SIG-M5 treated with dmso at 0.1 percent for 504 hours (cell line): ENCODE measurements around the gene CCT5.
A peak's percentile ranks its signal among the peaks of the same experiment; 100 is the strongest.
"Not testable (repeated sequence)": the region's sequence is repeated elsewhere in the genome, so short reads cannot be mapped to it uniquely, and the experiment has no call there.

Experiments
- DNase-seq: peaks from one replicate; lab custom pipeline; 2025; ENCODE audit not compliant: unreplicated experiment; lab: John Stamatoyannopoulos, UW

The CCT5 gene

GRCh38 chr5:10297646-10298204 lies 47.6 kb downstream of the CCT5 start:
- DNase-seq: no peak

GRCh38 chr5:10300246-10300645 lies 50.2 kb downstream of the CCT5 start:
- DNase-seq: no peak

- DNase-seq: no peak
Observed at GRCh38 chr5:10301266-10301665, 51.2 kb downstream of the CCT5 start.

- DNase-seq: peak; percentile 15
Observed at GRCh38 chr5:10301842-10302610, 51.9 kb downstream of the CCT5 start.

- no peak for DNase-seq
Observed at GRCh38 chr5:10303201-10303600, 53.1 kb downstream of the CCT5 start.

GRCh38 chr5:10303699-10304170 lies 53.7 kb downstream of the CCT5 start:
- no peak for DNase-seq

- no peak for DNase-seq
Observed at GRCh38 chr5:10304932-10305331, 54.9 kb downstream of the CCT5 start.

- DNase-seq: no peak
Observed at GRCh38 chr5:10306114-10306513, 56.0 kb downstream of the CCT5 start.

- no peak for DNase-seq
Observed at GRCh38 chr5:10306806-10307205, 56.7 kb downstream of the CCT5 start.

GRCh38 chr5:10307206-10308148 lies 57.4 kb downstream of the CCT5 start, which contains the start of gene CMBL:
Gene CMBL (minus strand): TSS chr5:10307902. CDS start chr5:10290762, 17,140 bp downstream.
- DNase-seq: no peak

- DNase-seq: no peak
Observed at GRCh38 chr5:10308844-10309243, 58.8 kb downstream of the CCT5 start.

- DNase-seq: peak; percentile 14
Observed at GRCh38 chr5:10310066-10310779, 60.1 kb downstream of the CCT5 start.

GRCh38 chr5:10310835-10311570 lies 60.9 kb downstream of the CCT5 start:
- DNase-seq: not testable (repeated sequence)

- DNase-seq: no peak
Observed at GRCh38 chr5:10311595-10312425, 61.7 kb downstream of the CCT5 start.

GRCh38 chr5:10315201-10315600 lies 65.1 kb downstream of the CCT5 start:
- no peak for DNase-seq
